ENCODE data around the gene GCKR. TPM values are rescaled to one million over a fixed set of nuclear protein-coding genes. Genes with fewer than 3 reads are reported as not detected.

GCKR gene
- total RNA-seq, 1 experiment from 2014 or later, result 0.11 TPM

- Mint-ChIP-seq H3K4me1 (peaks cover 0 to 3% of the 10 kb centered on the region in 2 experiments; a peak in 2 of 4 replicates), H3K36me3 (ENCODE audit: insufficient read depth in 1 of 3, low read depth in 3 of 3) (no peaks in the 10 kb centered on the region), H3K9me3 (no peaks in the 10 kb centered on the region; a peak in 2 of 5 replicates), H3K27me3 (ENCODE audit: low read depth) (peaks cover 4% of the 10 kb centered on the region), H3K27ac (no peak overlapping the region), H3K4me3 (no peak overlapping the region)
- Histone ChIP-seq H3K4me1 (ENCODE audit: insufficient read depth, low read length) (no peaks in the 10 kb centered on the region), H4K5ac (ENCODE audit: insufficient read length, low read depth, low read length) (no peak overlapping the region), H4K91ac (ENCODE audit: insufficient read length, low read depth, low read length) (no peak overlapping the region), H3K9ac (ENCODE audit: extremely low read depth, insufficient read length, low read length) (no peak overlapping the region), H2AK5ac (ENCODE audit: insufficient read length, low read length) (no peak overlapping the region), H3K4ac (ENCODE audit: low read depth, low read length) (no peak overlapping the region), H4K8ac (replicated peaks; ENCODE audit: insufficient read length, low read depth, low read length) (no peak overlapping the region), H3K23ac (ENCODE audit: insufficient read length, low read depth, low read length) (no peak overlapping the region), H2BK20ac (ENCODE audit: low read depth, low read length, poor library complexity, severe bottlenecking) (no peak overlapping the region), H2BK120ac (ENCODE audit: low read depth, low read length, poor library complexity, severe bottlenecking) (no peak overlapping the region), H3K27ac (ENCODE audit: insufficient read length, low read depth, low read length) (no peak overlapping the region), H3K18ac (ENCODE audit: insufficient read length, low read depth, low read length) (no peak overlapping the region), H3K27me3 (ENCODE audit: insufficient read depth, low read length) (no peaks in the 10 kb centered on the region), H3T11ph (ENCODE audit: low read length) (no peak overlapping the region), H2BK15ac (ENCODE audit: low read depth, low read length) (no peak overlapping the region), H3K23me2 (ENCODE audit: insufficient read length, low read depth, low read length, poor library complexity, severe bottlenecking) (no peaks in the 10 kb centered on the region), H3K14ac (ENCODE audit: insufficient read depth, low read length) (no peak overlapping the region), H3K79me1 (ENCODE audit: insufficient read depth, low read depth, low read length, poor library complexity, severe bottlenecking) (no peaks in the 10 kb centered on the region), H2AFZ (ENCODE audit: low read length) (no peak overlapping the region), H3K4me2 (ENCODE audit: insufficient read depth, insufficient read length, low read length) (no peak overlapping the region), H3K9me3 (ENCODE audit: control insufficient read depth, low read depth, low read length) (no peaks in the 10 kb centered on the region), H4K20me1 (ENCODE audit: control insufficient read depth, insufficient read depth, insufficient read length) (no peaks in the 10 kb centered on the region), H2BK5ac (ENCODE audit: insufficient read length, low read length) (no peak overlapping the region), H2BK12ac (ENCODE audit: insufficient read length, low read depth, low read length) (no peak overlapping the region), H3K79me2 (ENCODE audit: insufficient read depth, low read length) (no peaks in the 10 kb centered on the region), H3K56ac (ENCODE audit: insufficient read length, low read depth, low read length) (no peak overlapping the region)
- TF ChIP-seq CTCF (conservative IDR thresholded peaks at IDR 0.05), result no peak
- WGBS (ENCODE audit: extremely low coverage, insufficient read length, low lambda C conversion rate), result no CpG with 5 or more reads among the region's 2 CpGs
- no peak for DNase-seq
Observed at GRCh38 chr2:27531983-27532382, 35.3 kb downstream of the GCKR start.

Data from H9 (cell line).